Immature natural killer cell (primary cell): ENCODE data around the gene AHRR. TPM values are rescaled to one million over a fixed set of nuclear protein-coding genes. Genes with fewer than 3 reads are reported as not detected.
A peak's percentile ranks its signal among the peaks of the same experiment; 100 is the strongest.
"Not testable (repeated sequence)": the region's sequence is repeated elsewhere in the genome, so short reads cannot be mapped to it uniquely, and the experiment has no call there.

Source experiments
- DNase-seq, 3 donors: peaks; one replicate each; pipeline ENCODE4 v3.0.0; 2022; ENCODE audit warnings: mixed read lengths in 1 of 3
- H3K27ac Mint-ChIP-seq, 6 donors: one replicate each; pipeline ENCODE4 v1.8.0; 2020; ENCODE audit warnings: mixed read lengths in 6 of 6, mild to moderate bottlenecking in 5 of 6, inconsistent platforms in 4 of 6, moderate library complexity in 3 of 6
- H3K27me3 Mint-ChIP-seq, 3 donors: one replicate each; pipeline ENCODE4 v1.8.0; 2020 to 2021; ENCODE audit warnings: low read depth in 3 of 3, mild to moderate bottlenecking in 3 of 3, mixed read lengths in 3 of 3, moderate library complexity in 3 of 3, inconsistent platforms in 1 of 3
- H3K36me3 Mint-ChIP-seq, 3 donors: one replicate each; pipeline ENCODE4 v1.8.0; 2020; ENCODE audit warnings: mixed read lengths in 3 of 3, inconsistent platforms in 2 of 3, mild to moderate bottlenecking in 2 of 3
- H3K4me1 Mint-ChIP-seq, 2 donors: one replicate each; pipeline ENCODE4 v1.8.0; 2020; ENCODE audit warnings: inconsistent platforms in 2 of 2, mild to moderate bottlenecking in 2 of 2, mixed read lengths in 2 of 2, moderate library complexity in 1 of 2
- H3K4me3 Mint-ChIP-seq, 5 donors: one replicate each; pipeline ENCODE4 v1.8.0; 2020; ENCODE audit warnings: mild to moderate bottlenecking in 5 of 5, mixed read lengths in 5 of 5, inconsistent platforms in 3 of 5, moderate library complexity in 3 of 5
- H3K9me3 Mint-ChIP-seq, 6 donors: one replicate each; pipeline ENCODE4 v1.8.0; 2020; ENCODE audit warnings: mild to moderate bottlenecking in 6 of 6, mixed read lengths in 6 of 6, inconsistent platforms in 4 of 6, moderate library complexity in 3 of 6
- polyA plus RNA-seq, 3 donors: library from polyadenylated mRNA; unstranded; fragments of 300-500 nt; fragmentation: Illumina TruSeq; gene quantifications; one replicate each; pipeline ENCODE4 v1.2.3, GENCODE V29; 2021

AHRR gene
- polyA plus RNA-seq, 3 donors from 2014 or later: 0.16 TPM; not detected in 2

GRCh38 chr5:483434-484140 is 162.1 kb downstream of the AHRR start:
- no peaks in the 10 kb centered on the region for H3K9me3 Mint-ChIP-seq
- peaks cover 0 to 3% (median 0%) of the 10 kb centered on the region in 3 donors for H3K27me3 Mint-ChIP-seq

GRCh38 chr5:484556-484955 is 163.0 kb downstream of the AHRR start:
- DNase-seq: no peak
- Mint-ChIP-seq H3K9me3 (no peaks in the 10 kb centered on the region), H3K4me1 (peaks cover 15 to 23% of the 10 kb centered on the region in 2 donors), H3K27ac (no peak overlapping the region), H3K4me3 (peak overlapping the region in 1 of 5 donors; percentile 25), H3K27me3 (peaks cover 0 to 3% (median 0%) of the 10 kb centered on the region in 3 donors), H3K36me3 (no peaks in the 10 kb centered on the region)

More at GRCh38 chr5:483434-484140, 162.1 kb downstream of the AHRR start:
- peak in 2 of 3 donors; percentile 25 to 27 for DNase-seq
- H3K4me1 Mint-ChIP-seq: peaks cover 15 to 23% of the 10 kb centered on the region in 2 donors
- no peak overlapping the region for H3K27ac Mint-ChIP-seq
- H3K36me3 Mint-ChIP-seq: no peaks in the 10 kb centered on the region
- peak overlapping the region in 1 of 5 donors; percentile 26 for H3K4me3 Mint-ChIP-seq

DNA sequence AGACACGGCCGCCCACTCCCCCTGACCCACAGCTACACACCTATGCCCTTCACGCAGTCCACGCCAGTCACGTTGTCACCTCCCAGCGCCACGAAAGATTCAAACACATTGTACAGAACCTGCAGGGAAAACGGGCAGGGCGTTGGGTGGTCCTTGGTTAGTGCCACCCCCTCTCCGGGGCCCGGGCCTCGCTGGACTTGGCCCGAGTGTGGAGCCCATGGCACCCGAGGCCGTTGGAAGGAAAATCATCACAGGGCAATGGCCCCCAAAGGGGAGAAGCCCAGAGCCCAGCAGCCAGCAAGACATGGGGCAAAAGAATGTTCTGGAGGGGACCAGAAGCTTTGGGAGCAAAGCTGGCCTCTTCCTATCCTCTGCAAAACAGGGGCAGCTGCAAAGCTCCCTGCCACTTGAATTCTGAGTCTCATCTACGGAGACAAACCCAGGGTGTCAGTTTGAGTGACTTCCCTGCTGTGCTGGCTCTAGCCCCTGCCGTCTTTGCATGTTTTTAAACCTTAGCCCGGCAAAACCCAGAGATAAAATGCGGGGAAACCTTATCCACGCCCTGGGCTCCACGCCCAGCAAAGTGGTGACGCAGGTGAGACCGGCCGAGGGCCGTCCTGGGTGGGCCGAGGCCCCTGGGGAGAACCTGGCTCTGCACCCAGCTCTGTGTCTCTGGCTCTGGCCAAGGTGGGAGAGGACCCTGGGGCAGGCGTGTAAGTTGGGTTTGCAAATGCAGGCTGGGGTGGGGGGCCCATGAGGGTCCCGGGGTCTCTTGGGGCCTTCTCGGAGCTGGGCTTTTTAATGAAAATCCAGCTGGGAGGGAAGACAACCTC is 163.8 kb downstream of the AHRR start:
- Mint-ChIP-seq H3K4me1 (peaks cover 15 to 23% of the 10 kb centered on the region in 2 donors), H3K4me3 (peak overlapping the region in 4 of 5 donors; percentile 25 to 57 (median 42)), H3K27me3 (peaks cover 0 to 3% (median 0%) of the 10 kb centered on the region in 3 donors), H3K36me3 (no peaks in the 10 kb centered on the region), H3K9me3 (no peaks in the 10 kb centered on the region), H3K27ac (peak overlapping the region in 2 of 6 donors; percentile 31 to 75)
- no peak for DNase-seq

DNA sequence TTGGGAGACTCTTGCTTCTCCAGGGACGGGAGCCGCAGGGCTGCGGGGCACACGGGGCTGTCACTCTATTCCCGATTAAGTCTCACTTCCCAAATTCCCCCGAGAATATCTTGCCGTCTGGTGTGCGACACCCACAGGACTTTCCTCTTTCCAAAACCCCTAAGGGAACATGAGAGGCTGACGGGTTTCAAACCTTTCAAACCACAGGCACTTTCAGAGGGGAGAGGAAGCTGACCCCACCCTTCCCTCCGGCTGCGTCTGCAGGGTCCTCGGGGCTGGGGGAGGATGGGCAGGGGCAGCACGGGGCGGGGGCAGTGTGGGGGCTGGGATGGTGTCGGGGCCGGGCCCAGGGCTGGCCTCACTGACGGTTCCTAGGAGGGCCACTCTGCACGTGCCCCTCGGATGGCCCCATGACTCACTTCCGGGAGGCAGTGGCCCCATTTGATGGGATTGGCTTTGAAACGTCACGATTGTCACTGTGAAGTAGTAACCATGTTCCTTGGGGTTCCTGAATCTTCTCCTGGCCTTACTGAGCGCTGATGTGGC is 164.5 kb downstream of the AHRR start:
- Mint-ChIP-seq H3K27ac (peak overlapping the region in 4 of 6 donors; percentile 31 to 75 (median 61)), H3K4me1 (peaks cover 15 to 23% of the 10 kb centered on the region in 2 donors), H3K27me3 (peaks cover 0 to 3% (median 0%) of the 10 kb centered on the region in 3 donors), H3K36me3 (no peaks in the 10 kb centered on the region), H3K9me3 (no peaks in the 10 kb centered on the region), H3K4me3 (peak overlapping the region in 4 of 5 donors; percentile 35 to 57 (median 44))
- DNase-seq: peak in 2 of 3 donors; percentile 18 to 22

GRCh38 chr5:486597-486996 is 165.1 kb downstream of the AHRR start:
- not testable (repeated sequence) for DNase-seq, H3K27me3 Mint-ChIP-seq, H3K9me3 Mint-ChIP-seq, H3K36me3 Mint-ChIP-seq
- Mint-ChIP-seq H3K4me1 (peaks cover 15 to 21% of the 10 kb centered on the region in 2 donors), H3K27ac (peak overlapping the region in 3 of 6 donors; percentile 48 to 75 (median 74)), H3K4me3 (peak overlapping the region in 3 of 5 donors; percentile 35 to 57 (median 46))

Other genes with a start within 250 kb of the AHRR start
- gene PLEKHG4B, start 229.5 kb upstream of the AHRR start, polyA plus RNA-seq: not detected
- gene LRRC14B, start 130.2 kb upstream of the AHRR start, polyA plus RNA-seq: not detected
- 1 to 10 TPM; 2.4 to 3.8 (median 3.6) TPM for gene CCDC127, start 103.6 kb upstream of the AHRR start, polyA plus RNA-seq
- 100 to 1,000 TPM; 140 to 224 (median 208) TPM for gene SDHA, start 103.4 kb upstream of the AHRR start, polyA plus RNA-seq
- 100 to 1,000 TPM; 209 to 392 (median 236) TPM for gene PDCD6, start 50.1 kb upstream of the AHRR start, polyA plus RNA-seq
- gene EXOC3, start 121.5 kb downstream of the AHRR start, polyA plus RNA-seq: 10 to 100 TPM; 22.6 to 43.9 (median 34.0) TPM
- gene SLC9A3, start 202.7 kb downstream of the AHRR start, polyA plus RNA-seq: 1 to 10 TPM in 2 of 3 donors, under 1 TPM in 1; 0.66 to 1.7 (median 1.5) TPM